H54 (cell line): ENCODE measurements around the gene KRT76.
"Not testable (repeated sequence)": the region's sequence is repeated elsewhere in the genome, so short reads cannot be mapped to it uniquely, and the experiment has no call there.

Experiments
- DNase-seq: peaks from one replicate; pipeline ENCODE4 v3.0.0; 2011; ENCODE audit warnings: low spot score, mixed read lengths; ENCODE audit not compliant: insufficient read length
- FAIRE-seq: peaks from 3 replicates; lab custom pipeline; 2011; peaks lifted over from hg19 to GRCh38; lab: Jason Lieb, UNC
- POLR2A ChIP-seq: IDR thresholded peaks from 2 replicates; pipeline ENCODE4 v1.6.1; 2011; ENCODE audit warnings: low read depth, mild to moderate bottlenecking, low read length

The KRT76 gene

DNA sequence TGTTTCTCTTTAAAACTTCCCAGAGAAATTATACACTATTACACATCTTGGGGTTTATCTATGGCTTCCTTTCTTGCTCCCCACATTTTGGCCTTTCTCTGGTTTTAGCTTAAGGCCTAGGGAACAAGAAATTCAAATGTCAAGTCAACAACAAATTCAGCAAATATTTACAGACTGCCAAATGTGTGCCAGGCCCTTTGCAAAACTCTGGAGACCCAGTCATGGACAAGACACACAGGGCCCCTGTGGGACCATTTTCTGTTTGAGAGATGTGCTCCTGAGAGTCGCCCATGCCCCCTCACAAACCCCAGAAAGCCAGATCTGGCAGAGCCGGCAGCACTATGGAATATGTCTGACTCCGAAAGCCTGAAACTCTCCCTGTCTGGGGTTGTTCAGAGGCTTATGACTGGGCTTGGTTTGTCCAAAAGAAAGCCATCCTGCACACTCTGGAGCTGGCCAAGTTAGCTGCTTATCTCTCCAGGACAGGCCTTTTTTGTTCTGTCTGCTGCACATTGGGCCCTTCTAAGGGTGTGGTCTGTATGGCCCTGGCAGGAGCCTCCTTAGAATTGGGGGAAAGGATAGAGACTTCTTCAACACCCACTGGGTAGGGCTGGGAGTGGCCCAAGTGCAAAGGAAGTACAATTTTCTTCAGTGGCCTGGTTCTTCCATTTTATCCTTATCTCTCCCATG lies 19.8 kb upstream of the KRT76 start:
- no peak for TF ChIP-seq POLR2A
- no peak for DNase-seq
- FAIRE-seq: no peak

DNA sequence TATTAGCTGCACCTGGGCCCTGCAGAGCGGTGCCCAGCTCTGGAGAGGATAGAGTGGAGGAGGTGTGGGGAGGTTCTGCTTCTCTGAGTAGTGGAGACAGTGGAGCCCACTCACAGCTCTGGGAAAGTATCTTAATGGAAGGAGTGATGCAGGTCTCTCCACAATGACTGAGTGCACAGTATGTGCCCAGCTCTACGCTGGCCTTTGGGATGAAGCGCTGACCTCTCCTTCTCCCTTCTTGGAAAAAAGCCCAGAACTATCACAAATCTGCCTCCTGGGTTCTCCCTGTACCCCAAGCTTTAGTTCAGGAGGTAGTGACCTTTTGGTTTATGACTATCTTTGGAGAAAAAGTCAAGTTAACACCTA lies 19.3 kb upstream of the KRT76 start:
- DNase-seq (no peak), FAIRE-seq (no peak)
- no peak for TF ChIP-seq POLR2A

DNA sequence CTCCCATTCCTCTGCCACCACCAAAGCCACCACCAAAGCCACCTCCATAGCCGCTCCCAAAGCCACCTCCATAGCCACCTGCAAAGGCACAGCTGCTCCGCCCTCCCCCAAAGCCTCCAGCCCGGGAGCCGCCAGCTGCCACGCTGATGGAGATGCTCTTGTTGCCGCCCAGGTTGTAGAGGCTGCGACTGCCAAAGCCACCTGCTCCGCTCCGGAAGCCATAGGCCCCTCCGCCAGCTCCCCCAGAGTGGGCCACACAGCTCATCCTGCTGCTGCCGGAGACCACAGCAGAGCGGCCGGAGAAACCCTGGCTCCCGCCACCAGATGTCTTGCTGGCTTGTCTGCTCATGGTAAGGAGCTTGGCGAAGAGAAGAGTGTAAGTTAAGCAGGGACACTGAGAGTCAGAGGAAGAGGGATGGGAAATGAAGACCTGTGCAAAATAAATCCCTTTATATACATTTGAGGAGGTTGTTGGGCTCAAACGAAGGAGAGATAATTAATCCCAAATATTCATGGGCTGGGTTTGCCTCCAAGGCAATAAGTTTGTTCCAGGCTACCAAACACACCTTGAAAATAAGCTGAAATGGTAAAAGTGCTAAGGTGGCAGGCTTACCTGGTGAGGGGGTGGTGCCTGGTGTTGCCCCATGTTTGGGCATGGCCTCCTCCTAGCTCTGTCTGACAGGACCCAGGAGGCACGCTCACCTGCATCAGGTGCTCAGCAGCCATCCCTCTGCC lies 18.7 kb upstream of the KRT76 start, which contains the start of gene KRT3:
Gene KRT3, minus strand, starts transcription at position 424 of the 735 bp plus-strand sequence. Its CDS starts 75 bp downstream, at position 349.
- DNase-seq (no peak), FAIRE-seq (no peak)
- TF ChIP-seq POLR2A: no peak

DNA sequence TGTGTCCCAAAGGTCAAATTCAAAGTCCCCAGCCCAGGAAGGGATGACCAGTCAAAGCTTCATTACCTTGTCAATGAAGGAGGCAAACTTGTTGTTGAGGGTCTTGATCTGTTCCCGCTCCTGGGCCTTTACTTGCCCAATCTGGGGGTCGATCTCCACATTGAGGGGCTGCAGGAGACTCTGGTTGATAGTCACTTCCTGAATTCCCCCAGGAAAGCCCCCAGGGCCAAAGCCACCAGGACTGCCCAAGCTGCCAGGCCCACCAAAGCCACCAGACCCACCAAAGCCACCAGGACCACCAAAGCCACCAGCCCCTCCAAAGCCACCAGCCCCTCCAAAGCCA lies 18.2 kb upstream of the KRT76 start:
- FAIRE-seq, DNase-seq: not testable (repeated sequence)

DNA sequence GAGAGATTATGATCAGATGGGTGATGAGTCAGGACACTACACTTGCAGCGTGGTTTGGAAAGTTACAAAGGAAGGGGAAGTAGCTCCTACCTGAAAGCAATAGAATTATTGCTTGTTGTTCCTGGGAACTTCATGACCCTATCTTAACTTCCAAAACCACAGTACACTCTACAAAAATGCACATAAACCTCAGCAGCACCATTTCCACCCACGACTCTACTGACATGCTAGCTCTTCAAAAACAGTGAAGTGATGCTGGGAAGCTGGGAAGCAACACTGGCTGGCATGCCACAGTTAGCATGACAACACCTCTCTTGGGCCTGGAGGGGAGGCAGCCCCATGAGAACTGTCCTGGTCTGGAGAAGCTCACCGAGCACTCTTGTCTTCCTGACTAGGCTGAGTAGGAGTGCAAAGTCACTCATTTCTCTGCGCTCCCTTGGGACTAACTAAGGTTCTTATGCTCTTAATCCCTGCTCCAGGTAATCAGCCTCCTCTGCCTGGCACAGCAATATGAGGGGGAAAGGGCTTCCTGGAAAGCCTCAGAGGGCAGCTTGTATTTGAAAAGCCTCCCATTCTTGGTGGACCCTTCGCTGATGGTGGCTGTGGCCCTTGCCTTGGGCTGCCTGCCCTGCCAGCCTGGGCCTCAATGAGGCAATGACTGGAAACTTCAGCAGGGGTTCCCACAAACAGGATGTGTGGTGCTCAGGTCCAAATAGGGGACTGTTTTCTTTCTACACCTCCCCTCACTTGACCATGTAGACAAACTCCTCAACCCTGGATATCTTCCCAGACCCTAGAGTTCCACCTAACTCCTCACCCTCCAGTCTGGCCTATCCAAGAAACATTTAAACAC lies 17.6 kb upstream of the KRT76 start:
- no peak for DNase-seq
- no peak for FAIRE-seq
- TF ChIP-seq POLR2A: no peak

DNA sequence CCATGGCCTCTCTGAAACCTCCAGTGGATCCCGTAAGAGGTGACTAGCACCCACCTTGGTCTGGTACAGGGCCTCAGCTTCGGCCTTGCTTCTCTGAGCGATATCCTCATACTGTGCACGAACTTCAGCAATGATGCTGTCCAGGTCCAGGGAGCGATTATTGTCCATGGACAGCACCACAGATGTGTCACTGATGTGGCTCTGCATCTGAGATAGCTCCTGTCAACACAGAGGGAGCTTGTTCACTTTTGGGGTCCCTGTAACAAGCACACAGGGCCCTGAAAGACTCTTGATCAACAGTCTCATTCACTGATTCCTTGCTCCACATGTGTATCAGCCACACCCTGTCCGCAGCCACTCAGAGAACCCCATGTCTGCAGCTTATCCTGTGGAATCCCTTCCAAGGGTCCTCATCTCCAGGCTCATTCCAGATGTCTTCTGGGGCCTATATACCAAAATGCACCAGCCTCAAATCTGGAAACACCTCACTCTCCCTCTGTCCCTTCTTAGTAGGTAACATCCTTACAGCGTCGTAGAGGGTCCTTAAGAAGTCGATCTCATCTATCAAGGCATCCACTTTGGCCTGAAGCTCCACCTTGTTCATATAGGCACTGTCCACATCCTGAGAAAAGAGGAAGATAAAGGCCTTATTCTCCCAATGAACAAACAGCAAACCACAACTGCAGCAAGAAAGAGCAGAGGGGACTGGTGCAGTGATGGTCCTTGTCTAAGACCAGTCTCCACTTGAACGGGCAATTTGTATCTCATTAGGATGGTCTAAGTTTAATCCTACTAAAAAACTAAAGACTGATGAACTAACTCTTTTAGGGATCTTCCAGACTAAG lies 15.3 kb upstream of the KRT76 start:
- FAIRE-seq (no peak), DNase-seq (no peak)
- TF ChIP-seq POLR2A: no peak

DNA sequence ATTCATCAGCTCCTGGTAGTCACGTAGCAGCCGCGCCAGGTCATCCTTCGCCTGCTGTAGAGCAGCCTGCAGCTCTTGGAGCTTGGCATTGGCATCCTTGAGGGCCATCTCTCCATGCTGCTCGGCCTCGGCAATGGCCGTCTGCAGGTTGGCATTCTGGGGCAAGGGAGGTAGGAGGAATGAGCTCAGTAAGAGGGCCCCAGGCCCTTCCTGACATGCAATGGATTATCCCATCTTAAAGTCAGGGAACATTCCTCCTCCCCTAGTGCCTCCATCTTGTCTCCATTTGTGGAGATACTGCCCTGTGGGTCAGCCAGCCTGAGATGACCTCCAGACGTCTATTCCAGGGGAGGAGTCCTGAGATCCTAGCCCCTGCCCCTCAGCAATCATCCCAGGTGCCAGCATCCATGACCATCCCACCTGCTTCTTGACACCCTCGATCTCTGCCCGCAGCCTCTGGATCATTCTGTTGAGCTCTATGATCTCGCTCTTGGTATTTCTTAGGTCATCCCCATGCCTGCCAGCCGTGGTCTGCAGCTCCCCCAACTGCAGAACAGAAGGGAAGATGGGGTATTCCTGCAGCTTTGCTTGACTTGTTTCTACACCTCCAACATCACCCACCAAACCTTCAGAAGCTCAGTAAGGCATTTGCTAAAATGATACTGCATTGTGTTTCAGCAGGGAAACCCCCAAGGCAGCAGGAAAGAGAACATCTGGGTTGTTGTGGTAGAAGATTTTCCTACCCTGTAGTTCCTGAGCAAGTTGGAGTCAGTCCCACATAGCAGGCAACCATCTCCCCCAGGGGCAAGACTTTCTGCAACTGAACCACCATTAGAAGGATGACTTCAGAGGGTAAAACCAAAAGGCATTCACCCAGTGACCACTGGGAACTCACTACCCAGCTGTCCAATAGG lies 14.4 kb upstream of the KRT76 start:
- no peak for FAIRE-seq

DNA sequence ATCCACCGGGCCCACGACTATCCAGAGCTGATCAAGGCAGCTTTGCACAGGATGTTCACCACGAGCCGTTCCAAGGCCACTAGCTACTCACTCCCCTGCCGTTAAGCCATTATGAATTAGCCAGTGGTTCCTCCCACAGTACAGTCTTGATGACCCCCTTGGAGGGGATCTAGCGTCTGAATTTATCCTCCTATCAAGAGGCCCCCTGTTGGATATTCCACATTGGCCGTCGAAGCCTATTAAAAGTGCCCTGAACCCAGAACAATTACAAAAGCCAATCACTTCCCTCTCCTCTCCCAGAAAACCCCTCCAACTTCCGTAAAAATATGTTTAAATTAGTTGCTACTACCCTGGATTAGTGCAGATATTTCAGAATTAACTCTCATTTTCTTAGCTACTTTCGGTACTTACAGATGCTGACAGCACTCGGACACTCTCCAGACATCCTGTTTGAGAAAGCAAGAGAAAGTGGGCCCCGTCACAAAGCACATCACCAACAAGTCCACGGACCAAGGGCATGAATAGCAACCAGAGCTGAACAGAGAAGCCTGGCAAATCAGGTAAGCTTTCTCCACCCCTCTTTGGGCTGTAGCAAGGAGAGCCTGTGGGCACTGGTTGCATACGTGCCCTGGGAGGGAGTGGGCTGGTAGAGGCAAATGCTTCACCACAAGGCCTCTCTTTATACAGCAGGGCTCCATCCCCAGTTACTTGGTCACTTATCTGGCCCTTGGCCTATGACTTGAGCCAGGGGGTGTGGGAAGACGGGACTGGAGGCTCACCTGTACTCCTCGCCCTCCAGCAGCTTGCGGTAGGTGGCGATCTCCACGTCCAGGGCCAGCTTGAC lies 13.5 kb upstream of the KRT76 start:
- TF ChIP-seq POLR2A: no peak
- DNase-seq (no peak), FAIRE-seq (no peak)

More for the DNA sequence above, 14.4 kb upstream of the KRT76 start:
- DNase-seq: no peak
- TF ChIP-seq POLR2A: no peak

DNA sequence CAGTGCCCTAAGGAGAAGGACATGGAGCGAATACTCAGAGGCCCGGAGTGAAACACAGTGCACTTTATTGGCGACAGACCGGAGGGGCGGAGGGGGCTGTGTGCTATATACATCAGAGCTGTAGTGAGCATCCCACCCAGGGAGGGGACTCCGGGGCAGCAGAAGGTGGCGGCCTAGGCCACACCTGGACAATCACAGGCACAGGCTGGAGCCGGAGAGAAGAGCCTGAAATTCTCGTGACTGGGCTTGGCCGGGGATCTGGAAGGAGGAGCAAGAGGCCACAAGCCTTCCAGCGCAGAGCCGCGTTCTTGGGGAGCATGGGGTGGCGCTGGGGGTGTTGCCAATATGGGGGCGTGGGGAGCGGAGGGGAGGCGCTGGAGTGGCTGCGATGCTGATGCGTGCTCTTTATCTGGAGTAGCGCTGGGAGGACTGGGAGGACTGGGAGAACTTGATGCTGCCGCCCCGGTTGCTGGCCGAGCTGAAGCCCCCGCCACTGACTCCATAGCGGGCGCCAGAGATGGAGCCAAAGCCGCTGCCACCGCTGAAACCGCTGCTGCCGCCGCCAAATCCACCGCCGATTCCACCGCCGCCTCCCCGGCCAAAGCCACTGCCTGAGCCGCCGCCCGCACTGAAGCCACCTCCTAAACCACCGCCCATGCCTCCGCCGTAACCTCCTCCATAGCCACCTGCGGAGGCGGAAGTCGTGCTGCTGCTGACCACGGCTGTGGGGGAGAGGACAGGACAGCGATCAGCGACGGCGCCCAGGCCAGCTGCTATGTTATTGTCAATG lies 12.7 kb upstream of the KRT76 start:
- no peak for TF ChIP-seq POLR2A
- FAIRE-seq: no peak
- DNase-seq: no peak

DNA sequence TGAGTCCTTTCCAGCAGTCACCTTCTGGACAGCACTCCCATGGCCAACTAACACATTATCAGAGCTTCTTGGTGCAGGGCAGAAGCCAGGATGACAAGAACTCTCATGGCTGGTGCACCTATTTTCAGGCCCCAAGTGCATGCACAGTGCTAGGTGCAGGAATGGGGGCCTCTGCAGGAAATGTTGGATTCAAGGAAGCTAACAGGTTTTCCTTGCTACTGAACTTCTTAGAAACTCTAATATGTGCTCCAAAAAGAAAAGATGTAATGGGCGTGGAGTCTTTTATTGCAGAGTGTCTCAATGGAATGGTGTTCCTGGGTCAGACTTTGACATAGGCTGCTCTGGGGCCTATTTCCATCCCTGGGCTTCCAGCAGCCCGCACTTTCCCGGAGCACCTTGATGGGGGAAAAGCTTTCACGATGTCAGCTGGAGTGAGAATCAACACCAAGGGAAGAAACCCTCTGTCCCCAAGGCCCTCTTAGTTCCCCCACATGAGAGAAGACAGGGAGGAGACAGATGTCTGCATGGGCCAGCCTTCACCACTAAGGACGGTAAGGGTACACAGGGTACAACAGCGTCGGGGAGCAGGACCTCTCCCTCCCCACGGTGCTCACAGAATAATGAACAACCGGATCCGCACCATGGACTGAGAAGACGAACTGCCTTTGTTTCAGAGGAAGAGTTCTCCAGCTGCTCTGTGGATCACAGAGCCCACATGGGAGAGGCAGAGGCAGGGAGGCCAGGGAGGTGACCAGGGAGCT lies 11.9 kb upstream of the KRT76 start:
- no peak for FAIRE-seq
- DNase-seq: no peak
- no peak for TF ChIP-seq POLR2A
